Glomerular visceral epithelial cell (primary cell): ENCODE data around the gene CRHR1.

Source experiments
- DNase-seq: peaks from one replicate; pipeline ENCODE4 v3.0.0-alpha.2; 2016; ENCODE audit errors: extremely low spot score

The CRHR1 gene

DNA sequence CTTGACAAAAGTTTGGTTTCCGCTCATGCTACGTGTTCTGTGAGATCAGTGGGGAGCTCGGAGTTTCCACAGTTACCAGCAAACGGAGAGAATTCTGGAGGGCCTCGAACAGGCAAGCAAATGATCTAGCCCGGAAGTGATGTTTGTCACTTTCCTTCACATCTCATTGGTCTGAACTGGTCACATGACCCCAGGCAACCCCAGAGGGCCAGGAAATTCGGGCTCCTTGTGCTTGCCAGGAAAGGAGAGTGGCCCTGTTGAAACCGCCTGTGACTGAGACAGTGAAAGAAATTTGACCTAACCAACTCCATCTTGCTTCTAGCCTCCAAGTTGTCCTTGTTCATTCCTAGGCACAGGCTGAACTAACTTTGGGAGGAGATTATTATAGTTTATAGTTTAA lies 83.6 kb downstream of the CRHR1 start:
- DNase-seq = no peak

DNA sequence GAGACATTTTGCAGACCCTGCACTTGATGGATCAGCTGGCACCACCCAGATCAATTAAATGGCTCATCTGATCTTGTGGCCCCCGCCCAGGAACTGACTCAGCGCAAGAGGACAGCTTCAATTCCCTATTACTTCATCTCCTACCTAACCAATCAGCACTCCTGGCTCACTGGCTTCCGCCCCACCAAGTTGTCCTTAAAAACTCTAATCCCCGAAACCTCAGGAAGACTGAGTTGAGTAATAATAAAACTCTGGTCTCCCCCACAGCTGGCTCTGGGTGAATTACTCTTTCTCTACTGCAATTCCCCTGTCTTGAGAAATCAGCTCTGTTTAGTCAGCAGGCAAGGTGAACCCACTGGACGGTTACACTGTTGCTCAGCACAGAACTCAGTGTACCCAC lies 84.2 kb downstream of the CRHR1 start:
- DNase-seq = no peak

DNA sequence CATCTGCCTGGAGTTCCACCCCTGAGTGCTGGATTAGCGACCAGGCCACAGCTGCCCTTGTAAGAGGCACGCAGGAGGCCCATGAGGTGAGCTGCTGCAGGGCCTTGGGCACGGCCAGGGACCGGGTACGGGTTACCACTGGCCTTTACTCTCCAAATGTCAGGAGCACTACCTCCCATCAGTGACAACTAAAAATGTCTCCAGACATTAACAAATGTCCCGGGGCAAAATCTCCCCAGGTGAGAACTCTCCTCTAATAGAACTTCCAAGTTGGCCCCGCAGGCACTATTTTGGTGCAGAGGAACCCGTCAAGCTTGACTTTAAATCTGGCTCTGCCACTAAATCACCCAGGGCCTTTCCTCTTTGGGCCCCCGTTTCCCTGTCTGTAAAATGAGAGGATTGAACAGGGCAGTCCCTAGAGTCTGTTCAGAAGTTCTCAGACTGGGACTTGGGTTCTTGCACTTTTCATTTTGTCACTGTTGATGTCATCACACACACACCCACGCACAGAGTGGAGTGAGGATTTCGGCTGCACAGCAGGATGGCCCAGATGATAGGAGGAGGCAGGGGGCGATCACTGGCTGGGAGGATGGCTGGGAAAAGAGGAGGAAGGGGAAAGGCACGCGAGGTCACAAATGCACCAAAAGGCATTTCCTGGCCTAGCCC lies 85.7 kb downstream of the CRHR1 start:
- no peak for DNase-seq

DNA sequence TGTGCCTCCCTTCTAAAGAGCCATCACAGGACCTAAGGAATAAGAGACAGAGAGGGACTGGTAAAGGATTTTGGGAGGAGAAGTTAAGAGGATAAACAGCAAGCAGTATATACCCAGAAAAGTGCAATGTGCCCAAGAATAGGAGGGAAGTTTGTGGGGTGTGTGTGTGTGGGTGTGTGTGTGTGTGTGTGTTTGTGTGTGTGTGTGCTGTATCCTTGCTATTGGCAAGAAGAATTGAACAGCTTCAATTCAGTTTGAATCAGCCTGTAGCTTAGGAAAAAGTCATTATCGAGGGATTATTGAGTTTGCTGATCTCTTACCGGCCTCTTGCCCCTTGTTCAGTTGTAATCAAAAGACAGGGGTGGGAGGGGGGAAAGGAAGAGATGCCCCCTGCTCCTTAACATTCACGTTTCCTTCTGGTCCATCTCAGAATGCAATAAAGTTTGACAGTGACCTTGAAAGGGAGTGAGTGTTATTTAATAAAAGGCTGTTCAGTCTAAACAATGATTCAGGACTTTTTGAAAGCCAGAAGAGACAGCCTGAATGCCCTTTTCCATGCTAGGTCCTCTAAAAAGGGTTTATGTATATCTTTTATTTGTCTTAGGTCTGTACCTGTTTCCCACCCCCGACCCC lies 86.3 kb downstream of the CRHR1 start:
- DNase-seq = no peak

DNA sequence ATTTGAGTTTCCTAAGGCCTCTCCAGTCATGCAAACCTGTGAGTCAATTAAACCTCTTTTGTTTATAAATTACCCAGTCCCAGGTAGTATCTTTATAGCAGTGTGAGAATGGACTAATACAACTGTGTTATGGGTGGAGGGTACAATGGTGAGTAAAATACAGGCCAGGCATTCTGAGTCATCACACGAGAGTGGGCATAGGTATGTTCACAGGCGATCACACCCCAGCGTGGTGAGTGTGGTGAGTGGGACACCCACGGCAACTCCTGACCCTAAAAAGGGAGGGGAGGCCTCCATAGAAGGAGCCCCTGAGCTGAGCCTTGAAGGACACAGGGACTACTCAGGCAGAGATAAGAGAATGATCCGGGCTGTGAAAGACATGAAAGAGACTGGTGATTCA lies 87.6 kb downstream of the CRHR1 start:
- DNase-seq = no peak

DNA sequence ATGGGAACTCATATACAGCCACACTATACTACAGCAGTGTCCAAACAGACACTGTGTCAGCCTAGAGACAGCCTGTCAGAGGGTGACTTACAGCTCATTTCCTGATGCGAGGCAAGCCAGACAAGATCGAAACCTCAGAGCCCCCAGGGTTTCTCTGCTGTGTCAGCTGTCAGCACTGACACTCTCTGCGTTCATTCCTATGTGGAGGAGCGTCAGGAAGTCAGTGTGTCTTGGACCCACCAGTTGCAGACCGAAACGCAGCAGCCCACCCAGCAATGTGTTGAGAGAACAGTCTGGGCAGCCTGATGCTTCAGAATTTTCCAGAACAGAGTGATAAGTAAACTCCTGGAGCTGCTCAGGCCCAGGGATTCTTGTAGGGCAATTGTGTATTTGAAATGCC lies 89.6 kb downstream of the CRHR1 start:
- DNase-seq = no peak

DNA sequence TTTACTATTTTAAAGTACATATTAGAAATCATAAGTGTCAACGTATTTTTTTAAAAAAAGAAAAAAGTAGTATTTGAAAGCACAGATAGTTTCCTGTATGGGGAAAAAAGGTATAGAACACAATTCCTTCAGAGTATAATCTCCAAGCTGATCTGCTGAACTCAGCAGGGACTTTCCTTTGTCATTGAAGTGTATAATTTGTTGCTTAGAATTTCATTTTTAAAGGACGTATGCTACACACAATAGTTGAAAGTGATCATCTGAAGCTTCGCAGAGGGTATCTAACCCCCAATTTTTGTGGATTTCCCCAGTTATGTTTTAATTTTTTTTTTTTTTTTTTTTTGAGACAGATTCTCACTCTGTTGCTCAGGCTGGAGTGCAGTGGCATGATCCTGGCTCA lies 90.0 kb downstream of the CRHR1 start:
- no peak for DNase-seq

DNA sequence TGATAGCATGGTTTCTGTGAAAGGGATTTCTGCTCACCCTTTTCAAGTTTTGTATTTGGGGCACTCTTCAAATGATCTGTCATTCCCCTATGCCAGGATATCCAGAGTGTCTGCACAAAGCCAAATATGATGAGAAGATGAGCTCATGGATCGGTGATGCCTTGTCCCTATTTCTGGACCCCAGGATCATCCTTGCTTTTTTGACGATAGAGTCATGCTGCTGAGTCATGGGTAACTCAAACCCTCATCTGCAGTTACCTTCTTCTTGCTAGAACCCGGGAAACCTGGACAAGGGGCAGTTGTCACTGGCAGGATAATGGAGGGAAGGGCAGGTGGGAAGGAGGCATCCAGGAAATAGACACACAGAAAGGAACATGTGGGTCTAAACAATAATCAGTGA lies 92.4 kb downstream of the CRHR1 start:
- no peak for DNase-seq

DNA sequence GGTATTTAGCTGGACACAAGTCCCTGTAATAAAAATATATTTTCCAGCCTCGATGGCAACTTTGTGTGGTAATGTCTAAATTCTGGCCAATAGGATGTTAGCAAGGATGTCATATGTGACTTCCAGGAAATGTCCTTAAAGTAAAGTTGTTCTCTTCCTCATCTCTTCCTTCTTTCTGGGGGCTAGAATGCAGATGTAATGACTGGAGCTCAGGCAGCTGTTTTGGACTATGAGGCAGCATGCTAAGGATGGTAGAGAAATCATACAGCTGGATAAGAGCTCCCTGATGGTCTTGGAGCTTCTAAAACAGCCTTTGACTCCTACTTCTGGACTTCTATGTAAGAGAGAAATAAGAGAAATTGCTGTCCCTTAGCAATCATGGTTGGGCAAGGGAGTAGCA lies 93.3 kb downstream of the CRHR1 start:
- DNase-seq = no peak

DNA sequence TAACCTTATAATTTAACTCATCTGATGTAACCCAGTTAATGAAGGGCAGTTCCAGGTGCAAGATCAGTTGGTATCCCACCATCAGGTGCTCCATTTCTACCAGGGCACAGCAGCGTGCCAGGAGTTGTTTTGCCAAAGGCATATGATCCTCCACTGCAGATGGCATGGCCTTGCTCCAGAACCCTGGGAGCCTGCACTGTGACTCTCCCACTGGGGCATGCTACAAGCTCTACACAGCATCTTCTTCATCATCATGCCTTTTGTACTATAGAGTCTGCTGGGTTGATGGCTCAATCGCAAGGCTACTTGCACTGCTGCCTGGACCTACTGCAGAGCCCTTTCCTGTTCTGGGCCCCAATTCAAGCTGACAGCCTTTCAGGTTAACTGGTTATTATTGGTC lies 98.9 kb downstream of the CRHR1 start:
- no peak for DNase-seq
